Stimulated activated CD8-positive, alpha-beta memory T cell treated with anti-CD3 and anti-CD28 coated beads, Interleukin-4, amount 100 ng/mL, for 1 hour (primary cell): ENCODE data around the gene FSHR.

Source experiments
- DNase-seq, 2 donors: peaks; one replicate each; pipeline ENCODE4 v3.0.0-alpha.2; 2020; ENCODE audit warnings: low read depth in 2 of 2, low spot score in 1 of 2

Gene FSHR

DNA sequence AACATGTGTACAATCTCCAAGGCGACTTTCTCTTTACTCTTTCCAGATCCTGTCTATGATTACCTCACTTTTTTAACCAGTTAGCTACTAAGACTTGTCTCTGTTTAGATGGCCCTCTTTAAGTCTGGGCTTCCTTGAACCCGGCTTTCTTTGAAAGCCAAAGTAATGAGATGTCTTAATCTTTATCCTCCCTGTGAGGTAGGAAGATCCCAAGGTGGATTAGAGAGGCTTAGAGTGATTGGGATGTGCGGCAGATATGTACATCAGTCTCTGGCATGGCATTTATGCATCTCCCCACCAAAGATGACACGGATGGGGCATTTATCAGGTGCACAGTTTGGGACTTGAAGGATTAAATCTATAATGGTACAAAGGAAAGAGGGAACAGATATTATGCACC, 186.3 kb downstream of the FSHR start:
- no peak for DNase-seq

DNA sequence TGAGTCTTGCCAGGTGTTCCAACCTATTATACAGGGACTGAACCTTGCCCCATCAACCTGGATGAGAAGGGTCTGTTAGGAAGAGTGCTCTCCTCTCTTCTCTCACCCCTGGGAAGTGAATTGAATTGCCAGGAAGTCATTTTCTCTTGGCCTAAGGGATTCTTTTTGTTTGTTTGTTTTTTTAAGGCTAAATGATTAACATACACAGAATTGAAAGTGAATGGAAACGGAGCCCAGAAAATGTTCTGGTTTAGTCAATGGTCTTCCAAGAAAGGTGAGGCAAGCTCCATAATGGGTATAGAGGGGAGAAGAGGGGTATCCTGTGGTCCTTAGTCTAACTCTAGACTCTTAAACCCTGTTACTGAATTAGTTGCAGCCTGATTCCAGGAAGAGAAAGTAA, 189.1 kb downstream of the FSHR start:
- no peak for DNase-seq

DNA sequence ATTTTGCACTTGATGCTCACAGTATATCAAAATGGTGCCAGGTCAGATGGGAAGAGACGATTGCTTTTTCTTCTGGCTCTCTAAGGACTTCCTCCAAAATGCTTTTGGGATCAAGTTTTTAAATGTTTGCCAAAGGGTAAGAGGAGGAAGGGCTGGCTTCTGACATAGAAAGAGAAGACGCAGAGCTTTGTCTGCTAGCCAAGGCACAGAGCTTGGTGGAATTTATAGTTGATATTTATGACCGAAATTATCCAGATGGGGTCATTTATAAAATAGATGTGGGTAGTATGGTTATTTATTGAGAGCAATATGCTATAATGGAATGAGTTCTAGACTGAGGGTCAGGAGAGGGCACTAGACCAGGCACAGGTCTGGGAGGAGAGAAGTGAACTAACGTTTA, 193.3 kb downstream of the FSHR start:
- no peak for DNase-seq

DNA sequence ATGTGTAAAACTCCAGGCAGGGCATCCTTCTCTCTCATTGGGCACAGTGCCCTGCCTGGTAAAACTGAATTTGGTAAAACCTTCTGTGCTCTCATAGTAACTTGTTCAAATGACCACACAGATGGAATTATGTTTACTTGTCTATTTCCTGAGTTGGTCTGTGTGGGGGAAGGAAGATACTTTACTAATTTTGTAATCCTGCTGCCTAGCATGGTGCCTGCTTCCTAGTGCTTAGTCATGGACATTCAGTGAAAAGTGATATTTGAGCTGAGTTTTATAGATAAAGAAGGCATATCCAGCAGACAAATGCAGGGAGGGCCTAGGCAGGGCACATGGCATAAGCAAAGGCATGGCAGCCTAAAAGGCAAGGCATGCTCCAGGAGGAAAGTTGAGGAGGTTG, 199.4 kb downstream of the FSHR start:
- DNase-seq, result no peak

DNA sequence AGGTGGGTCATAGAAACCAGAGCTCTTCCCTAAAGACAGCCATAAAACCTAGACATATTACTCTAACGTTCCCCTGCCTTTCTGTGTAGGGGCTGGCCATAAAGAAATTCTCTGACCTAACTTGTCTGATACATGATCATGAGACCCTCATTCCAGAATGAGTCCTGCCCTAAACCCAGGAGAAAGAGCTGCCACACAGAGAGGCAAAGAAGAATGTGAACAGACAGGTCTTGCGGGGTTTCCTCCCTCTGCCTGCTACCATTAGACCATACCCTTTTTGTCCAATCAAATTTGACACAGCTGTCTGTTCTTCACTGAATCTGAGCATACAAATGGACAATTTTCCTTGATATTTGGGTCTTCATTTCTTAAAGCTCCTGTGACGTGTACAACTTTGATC, 200.0 kb downstream of the FSHR start:
- DNase-seq, result no peak

DNA sequence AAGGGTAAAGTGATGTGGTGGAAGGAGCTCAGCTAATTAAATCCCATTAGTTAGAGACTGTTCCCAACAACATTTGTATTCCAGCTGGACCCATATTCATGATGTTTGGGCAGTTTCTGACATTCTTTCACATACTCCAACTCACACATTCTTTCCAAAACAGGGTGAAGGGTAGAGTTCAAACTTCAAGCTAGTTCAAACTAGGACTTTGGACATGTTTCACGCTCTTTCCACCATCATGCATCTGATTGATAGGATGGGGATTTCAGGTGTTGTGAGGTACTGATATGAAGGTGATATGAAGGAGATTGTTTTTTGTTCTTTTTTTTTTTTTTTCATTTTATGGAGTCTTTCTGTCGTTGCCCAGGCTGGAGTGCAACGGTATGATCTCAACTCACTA, 201.7 kb downstream of the FSHR start:
- no peak for DNase-seq

DNA sequence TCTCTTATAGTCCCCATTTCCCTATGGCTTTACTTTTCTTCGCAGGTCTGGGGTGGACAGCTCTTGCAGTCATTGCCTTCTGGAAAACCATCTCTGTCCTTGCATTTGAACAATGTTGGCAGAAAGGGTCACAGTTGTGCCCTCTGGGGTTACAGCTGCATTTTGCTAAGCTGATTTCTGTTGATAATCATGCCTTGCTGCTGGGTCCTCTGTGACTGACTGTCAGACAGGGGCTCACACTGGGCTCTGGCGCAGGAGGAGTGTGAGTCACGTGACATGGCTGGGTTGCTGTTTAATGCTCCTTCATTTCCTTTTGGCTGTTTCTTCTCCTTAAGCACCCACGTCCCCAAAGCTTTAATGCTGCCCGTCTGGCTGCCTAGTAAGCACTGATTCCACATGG, 202.2 kb downstream of the FSHR start:
- no peak for DNase-seq

DNA sequence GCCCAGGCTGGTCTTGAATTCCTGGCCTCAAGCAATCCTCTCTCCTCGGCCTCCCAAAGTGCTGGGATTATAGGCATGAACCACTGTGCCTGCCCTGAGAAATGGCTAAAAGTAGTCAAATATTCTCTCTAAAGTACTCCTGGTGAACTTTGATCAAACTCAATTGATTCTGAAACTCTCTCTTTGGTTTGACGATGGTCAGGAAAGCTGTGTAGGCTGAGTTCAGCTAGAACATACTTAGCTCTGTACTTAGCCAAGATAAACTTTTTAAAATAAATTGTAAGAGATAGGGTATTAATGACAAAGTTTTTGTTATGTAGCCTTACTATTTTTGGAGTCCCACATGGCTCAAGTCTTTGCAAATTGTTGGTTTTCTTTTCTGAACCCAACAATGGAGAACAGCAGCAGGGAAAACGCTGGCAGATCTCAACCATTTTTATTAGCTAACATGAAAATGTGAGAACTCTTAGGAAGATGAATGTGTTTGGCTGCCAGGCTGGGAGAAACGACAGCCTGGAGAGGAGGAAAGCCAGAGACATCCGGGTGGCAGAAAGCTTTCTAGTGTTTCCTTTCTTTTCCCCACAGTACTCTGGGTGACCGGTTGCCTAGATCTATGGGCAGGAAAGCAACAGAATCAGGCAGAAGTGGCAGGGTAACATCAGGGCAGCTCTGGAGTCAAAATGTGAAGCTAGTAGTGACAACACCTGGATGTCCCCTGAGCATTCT, 205.8 kb downstream of the FSHR start:
- no peak for DNase-seq

DNA sequence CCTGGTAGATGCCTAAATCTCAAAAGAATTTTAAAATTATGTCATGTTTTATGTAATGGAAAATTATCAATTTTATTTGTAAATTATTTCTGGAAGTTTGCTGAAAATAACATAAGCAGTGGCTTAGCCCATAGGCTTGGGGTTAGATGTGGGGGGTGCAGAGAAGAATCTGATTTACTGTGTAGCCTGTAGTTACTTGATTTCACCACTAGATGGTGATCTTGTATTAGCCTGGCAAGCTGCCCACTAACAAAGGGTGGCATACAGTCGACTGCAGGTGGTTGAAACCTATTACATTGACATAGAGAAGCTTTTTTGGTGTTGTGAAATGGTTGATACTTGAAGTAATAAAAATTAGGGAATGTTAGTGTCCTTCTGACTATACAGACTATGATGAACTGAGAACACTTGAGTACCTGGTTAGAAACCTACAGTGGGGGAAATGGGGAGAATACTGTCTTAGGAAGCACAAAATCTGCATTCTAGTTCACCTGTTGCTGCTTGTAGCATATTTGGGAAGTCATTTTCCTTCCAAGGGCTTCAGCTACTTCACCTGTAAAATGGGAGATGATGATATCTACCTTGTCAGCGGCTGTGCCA, 207.8 kb downstream of the FSHR start:
- no peak for DNase-seq

DNA sequence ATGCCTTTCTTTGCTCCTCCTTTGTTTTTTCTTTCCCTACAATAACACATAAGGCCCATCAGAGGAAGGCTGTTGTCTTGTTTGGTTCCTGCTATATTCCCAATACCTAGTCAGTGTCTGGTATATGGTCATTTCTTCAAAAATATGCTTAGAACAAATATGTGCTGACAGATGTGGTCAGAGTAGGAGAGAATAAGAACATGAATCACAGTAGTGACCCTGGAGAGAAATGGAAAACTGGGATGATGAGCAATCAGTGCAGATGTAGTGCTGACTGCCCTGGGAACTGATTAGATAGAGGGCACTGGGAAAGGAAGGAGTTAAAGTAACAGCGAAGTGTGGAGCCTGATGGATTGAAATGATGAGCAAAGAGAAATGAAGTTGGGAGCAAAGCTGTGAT, 209.4 kb downstream of the FSHR start:
- DNase-seq, result no peak

DNA sequence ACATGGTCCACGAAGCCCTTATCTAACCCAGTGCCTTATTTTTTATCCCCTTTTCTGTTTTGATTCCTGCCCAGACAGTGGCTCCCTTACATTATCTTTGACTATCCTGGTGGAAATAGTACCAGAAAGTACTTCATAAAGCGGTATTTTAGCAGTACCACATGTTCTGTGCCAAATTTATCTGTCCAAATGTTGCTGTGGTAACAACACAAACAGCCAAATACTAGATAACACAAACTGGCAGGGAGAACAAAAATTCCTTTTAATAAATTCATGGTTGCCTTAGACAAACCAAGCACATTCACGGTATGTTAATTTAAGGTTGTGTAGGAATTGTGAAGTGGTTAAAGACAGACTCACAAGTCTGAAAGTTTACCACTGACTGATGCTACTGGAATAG, 210.9 kb downstream of the FSHR start:
- DNase-seq, result no peak

DNA sequence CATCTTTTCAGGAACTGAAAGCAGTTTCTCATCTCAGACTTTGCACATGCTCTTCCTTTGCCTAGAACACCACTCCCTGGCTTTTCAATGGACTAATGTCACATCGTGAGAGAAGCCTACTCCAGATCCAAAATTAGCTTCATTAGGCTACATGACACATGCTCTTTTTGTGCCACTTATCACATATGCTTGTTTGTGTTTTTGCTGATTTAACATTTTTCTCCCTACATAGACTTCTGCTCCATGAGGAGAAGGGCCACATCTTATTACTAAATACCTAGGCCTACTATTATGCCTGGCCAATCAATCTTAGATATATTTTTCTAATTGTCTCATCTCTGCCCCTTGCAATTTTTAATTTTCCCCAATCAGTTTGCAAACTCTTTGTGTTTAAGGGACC, 212.4 kb downstream of the FSHR start:
- no peak for DNase-seq

DNA sequence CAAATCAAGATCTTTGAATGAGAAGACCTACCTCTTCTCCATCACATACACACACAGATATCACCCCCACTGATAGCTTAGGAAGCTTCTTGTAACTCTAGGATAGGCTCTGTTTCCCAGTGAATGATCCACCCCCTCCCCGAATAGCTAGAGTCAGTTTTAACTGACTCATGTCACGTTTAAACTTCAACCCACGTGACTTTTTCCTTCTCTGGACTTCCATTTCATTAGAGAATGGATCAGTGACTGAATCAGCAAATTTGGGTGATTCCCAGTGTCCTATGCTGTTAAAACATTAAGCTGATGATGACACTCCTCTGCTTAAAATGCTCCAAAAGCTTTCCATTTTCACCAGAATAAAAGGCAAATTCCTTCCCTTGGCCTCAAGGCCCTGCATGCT, 212.9 kb downstream of the FSHR start:
- no peak for DNase-seq

DNA sequence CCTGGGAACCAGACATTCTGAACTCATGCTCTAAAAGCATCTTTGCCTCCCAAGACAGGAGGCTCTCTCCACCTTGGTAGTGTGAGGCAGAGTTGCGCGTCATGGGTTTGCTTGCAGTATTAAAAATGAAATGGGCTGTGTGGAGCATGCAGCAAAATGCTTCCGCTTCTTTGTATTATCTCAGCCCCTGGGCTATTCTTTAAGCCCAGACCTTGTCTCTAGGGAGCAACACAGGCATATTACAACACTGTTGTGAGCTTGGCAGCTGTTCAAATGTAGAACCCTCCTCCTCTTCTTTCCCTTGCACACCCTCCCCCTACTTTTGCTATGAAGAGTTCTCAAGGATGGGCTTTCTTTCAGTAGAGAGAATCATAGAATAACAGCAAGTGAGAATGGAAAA, 213.7 kb downstream of the FSHR start:
- DNase-seq, result no peak

DNA sequence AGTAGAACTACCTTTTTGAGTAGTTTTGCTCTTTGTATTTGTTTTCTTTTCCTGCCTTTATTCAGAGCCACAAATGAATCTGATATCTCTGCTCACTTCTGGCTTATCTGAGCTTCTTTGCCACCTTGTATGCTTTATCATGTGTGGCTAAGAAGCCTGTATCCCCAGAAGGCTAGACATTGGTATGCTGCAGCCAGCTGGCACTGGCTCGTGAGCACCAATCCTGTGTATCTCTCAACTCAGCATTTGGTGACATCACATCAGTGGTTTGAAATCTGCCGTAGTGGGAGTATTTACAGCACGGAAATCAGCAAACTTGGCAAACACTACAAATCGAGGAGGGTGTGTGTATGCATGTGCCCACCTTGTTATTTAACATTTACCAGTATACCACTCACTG, 215.1 kb downstream of the FSHR start:
- DNase-seq, result no peak

DNA sequence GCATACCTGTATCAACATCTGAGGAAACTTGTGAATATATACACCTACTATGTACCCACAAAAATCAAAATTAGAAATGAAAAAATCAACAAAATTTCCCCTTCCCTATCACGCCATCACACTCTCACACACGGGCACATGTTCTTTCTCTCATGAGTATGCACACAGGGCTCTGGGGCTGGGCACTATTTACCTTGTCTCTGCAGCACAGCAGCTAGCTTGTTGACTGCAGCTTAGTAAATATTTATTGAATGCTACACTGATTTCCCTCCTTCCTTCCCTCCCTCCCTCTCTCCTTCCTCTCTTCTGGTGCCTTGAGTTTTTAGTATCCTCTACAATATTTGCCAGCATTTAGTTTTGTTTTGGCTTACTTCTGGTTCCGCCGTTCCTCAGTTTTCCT, 216.1 kb downstream of the FSHR start:
- no peak for DNase-seq

DNA sequence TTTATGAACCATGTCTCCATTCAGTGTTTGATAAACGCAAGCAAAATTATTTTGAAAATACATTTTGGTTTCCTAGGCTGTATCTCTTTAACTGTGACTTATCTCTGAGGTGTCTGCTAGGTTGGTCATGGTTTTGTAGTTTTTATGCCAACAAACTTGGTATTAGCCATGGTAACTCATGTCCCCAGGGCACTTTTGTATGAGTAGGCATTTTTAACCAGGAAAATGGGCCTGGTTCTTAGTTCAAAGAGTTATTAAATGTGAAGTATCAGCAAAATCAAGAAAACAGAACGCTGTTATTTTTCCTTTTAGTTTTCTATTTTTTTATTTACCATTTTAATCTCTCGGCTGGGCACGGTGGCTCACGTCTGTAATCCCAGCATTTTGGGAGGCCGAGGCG, 219.5 kb downstream of the FSHR start:
- DNase-seq, result no peak

DNA sequence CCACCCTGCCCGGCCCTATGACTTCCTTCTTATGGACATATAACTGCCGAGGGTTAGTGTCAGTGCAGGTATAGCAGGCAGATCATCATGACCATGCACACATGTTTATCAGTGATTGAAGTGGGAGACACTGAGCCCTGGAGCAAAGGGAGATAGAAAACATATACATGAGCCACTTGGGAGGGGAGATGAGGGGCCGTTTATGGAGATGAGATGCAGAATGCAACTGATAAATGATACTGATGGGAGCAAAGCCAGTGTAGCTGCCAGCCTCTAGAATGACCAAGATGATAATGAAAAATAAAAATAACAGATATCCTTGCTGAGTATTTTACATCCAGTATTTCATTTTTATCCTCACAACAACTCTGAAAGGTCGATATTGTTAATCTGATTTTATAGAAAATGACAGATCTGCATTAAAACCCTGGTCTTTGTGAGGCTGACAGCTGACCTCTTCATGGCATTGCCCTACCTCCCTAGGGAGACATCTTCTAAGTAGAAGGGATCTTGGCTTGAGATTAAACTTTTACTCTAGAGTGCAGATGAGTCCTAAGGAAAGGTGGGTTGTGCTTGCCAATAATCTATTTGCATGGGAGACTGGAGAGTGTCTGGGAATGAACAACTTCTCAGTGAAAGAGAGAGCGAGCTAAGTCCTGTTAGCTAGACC, 220.4 kb downstream of the FSHR start:
- no peak for DNase-seq

DNA sequence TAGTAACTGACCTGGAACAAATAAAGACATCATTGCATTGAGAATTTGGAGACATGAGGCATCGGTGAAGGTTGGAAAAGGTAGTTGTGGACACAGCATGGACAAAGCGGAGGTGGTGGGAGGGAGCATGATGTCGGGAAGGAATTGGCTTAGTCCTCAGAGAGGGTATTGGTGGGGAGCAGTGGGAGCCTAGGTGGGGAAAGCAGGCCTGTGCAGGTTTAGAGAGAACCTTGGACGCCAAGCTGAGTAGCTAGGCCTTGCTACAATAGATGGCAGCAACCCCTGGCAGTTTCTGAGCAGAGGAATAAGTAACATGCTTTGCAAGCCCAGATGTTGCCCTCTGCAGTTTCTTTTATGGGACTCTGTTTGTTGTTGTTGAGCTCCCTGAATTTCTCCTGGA, 221.6 kb downstream of the FSHR start:
- no peak for DNase-seq

DNA sequence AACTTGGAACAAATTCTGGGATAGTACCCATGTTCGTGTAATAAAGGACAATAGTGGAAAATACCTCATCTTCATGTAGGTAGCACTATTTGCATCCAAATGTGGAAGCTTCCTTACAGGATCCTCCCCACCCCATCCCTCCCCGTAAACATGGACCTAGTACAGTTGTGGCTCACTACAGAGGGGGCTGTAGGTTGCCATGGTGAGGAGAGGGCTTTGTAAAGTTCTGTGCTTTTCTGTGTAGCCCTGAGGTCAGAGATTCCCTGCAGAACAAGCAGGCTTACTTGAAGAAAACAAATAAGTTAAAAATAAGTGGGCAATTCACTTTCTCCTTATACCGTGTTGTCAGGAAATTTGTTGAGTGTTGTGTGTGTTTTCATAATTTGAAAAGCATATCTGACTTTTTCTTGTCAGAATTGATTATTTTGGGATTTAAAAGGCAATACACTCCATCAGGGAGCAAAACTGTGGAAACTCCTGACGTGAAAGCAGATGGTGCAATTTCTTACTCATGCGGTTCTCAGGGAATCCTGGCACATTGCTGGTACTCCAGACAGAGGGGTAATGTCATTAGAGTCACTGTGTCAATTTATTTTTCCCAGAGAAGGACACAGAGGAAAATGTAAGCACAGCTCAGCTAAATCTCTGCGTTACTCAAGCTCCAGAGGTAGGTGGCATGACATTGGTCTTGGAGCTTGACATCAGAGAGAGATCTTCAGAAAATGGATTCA, 224.6 kb downstream of the FSHR start:
- no peak for DNase-seq

DNA sequence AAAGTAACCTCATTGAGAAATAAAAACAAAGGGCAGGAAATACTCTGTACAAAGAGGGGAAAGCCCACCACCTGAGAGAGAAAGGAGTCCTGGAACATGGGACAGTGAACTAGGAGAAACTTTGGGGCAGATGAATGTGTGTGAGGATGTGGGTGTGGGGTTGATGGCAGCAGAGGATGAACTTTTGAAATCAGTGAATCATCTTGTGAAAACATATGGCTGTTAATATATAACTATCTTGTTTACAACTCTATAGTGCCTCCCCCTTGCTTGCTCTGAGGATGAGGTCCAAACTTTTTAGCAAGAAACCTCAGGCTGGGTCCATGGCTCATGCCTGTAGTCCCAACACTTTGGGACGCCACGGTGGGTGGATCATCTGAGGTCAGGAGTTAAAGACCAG, 227.0 kb downstream of the FSHR start:
- no peak for DNase-seq

DNA sequence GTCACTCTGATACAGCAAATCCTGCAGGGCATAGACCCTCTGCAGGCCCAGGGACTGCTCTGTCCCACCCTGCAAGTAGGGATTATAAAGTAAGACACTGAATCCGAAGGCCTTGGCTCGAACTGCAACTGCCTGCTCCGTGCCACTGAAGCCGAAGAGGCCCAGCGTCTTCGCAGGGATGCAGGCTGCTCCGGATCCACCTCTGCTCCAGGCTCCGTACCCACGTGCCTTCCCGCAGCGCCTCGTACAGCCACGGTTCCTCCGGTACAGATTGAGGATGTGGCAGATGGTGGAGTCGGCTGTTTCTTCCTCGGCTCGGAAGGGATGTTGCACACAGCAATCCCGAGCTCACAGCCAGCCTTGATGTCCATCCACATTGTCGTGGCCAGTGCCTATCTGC, 238.4 kb downstream of the FSHR start:
- no peak for DNase-seq
